RWPE2 (cell line): ENCODE results near the gene PIK3IP1.
"Not testable (repeated sequence)": the region's sequence is repeated elsewhere in the genome, so short reads cannot be mapped to it uniquely, and the experiment has no call there.

Experiments used
- ATAC-seq: fragments of 200-7000 bp; cut with Tn5 transposase; 3 replicates; pipeline ENCODE4 v1.9.1; 2021; ENCODE audit warnings: low read depth
- DNase-seq: peaks from one replicate; pipeline ENCODE4 v3.0.0-alpha.2; 2020; ENCODE audit warnings: low spot score
- H3K27ac ChIP-seq: fragments of 450-650 bp; 2 replicates; pipeline ENCODE4 v1.5.1; 2017; ENCODE audit warnings: mild to moderate bottlenecking; ENCODE audit not compliant: poor library complexity, severe bottlenecking
- H3K27me3 ChIP-seq: fragments of 250-450 bp; sonication (Bioruptor Pico); 2 replicates; pipeline ENCODE4 v1.5.1; 2021; ENCODE audit warnings: mild to moderate bottlenecking, moderate library complexity; ENCODE audit not compliant: insufficient read depth, poor library complexity, severe bottlenecking
- H3K36me3 ChIP-seq: fragments of 250-450 bp; sonication (Bioruptor Pico); 2 replicates; pipeline ENCODE4 v1.5.1; 2020; ENCODE audit warnings: low read depth, mild to moderate bottlenecking, moderate library complexity
- H3K4me1 ChIP-seq: fragments of 250-450 bp; sonication (Bioruptor Pico); 2 replicates; pipeline ENCODE4 v1.5.1; 2021; ENCODE audit warnings: mild to moderate bottlenecking, moderate library complexity; ENCODE audit not compliant: insufficient read depth, poor library complexity, severe bottlenecking
- H3K4me3 ChIP-seq: fragments of 250-450 bp; sonication (Bioruptor Pico); 2 replicates; pipeline ENCODE4 v1.5.1; 2021; ENCODE audit warnings: mild to moderate bottlenecking, moderate library complexity; ENCODE audit not compliant: severe bottlenecking
- H3K9me3 ChIP-seq: fragments of 250-450 bp; sonication (Bioruptor Pico); 2 replicates; pipeline ENCODE4 v1.5.1; 2021; ENCODE audit warnings: mild to moderate bottlenecking, moderate library complexity; ENCODE audit not compliant: severe bottlenecking
- CTCF ChIP-seq: fragments of 450-650 bp; IDR thresholded peaks from one replicate; pipeline ENCODE4 v1.5.1; 2017; ENCODE audit warnings: mild to moderate bottlenecking, moderate library complexity; ENCODE audit not compliant: poor library complexity, severe bottlenecking

Gene PIK3IP1

GRCh38 chr22:31327806-31328543 is 35.7 kb upstream of the PIK3IP1 start:
- Histone ChIP-seq H3K9me3 (no peaks in the 10 kb centered on the region), H3K27ac (peak overlapping the region; percentile 3), H3K4me3 (no peak overlapping the region), H3K4me1 (peaks cover 3% of the 10 kb centered on the region), H3K36me3 (peaks cover 46% of the 10 kb centered on the region), H3K27me3 (no peaks in the 10 kb centered on the region)
- DNase-seq (no peak), ATAC-seq (peak; percentile 65)
- no peak for TF ChIP-seq CTCF

DNA sequence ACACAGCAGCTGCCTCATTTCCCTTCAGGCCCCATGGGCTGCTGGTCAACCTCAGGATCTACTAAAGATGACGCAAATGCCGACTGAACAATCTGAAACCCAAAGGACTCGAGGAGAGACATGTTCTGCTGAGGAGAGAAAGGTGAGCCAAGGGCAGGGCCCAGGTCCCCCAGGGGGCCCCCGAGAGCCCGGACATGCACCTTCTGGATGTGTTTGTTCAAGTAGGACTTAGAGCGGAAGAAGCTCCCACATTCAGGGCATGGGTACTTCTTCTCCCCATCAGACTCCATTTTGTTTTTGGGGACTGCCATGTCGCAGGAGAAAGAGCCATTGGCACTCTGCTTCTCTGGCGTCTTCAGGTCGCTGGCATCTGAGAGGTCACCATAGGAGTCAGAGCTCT is 34.6 kb upstream of the PIK3IP1 start:
- H3K4me1 ChIP-seq, result peaks cover 3% of the 10 kb centered on the region
- H3K36me3 ChIP-seq, result peaks cover 37% of the 10 kb centered on the region
- no peaks in the 10 kb centered on the region for H3K27me3 ChIP-seq
- DNase-seq (no peak), ATAC-seq (no peak)
- no peak overlapping the region for H3K27ac ChIP-seq
- no peaks in the 10 kb centered on the region for H3K9me3 ChIP-seq
- no peak overlapping the region for H3K4me3 ChIP-seq
- TF ChIP-seq CTCF, result no peak

GRCh38 chr22:31323578-31324550 is 31.6 kb upstream of the PIK3IP1 start:
- ATAC-seq, result no peak
- no peak overlapping the region for H3K4me3 ChIP-seq
- no peak for TF ChIP-seq CTCF

GRCh38 chr22:31321421-31321820 is 29.1 kb upstream of the PIK3IP1 start:
- no peak overlapping the region for H3K27ac ChIP-seq
- H3K27me3 ChIP-seq, result no peaks in the 10 kb centered on the region
- ATAC-seq, result no peak
- H3K4me3 ChIP-seq, result no peak overlapping the region
- no peak for DNase-seq
- H3K4me1 ChIP-seq, result no peaks in the 10 kb centered on the region
- no peak for TF ChIP-seq CTCF
- H3K9me3 ChIP-seq, result no peaks in the 10 kb centered on the region
- H3K36me3 ChIP-seq, result peaks cover 8% of the 10 kb centered on the region

More at GRCh38 chr22:31323578-31324550, 31.6 kb upstream of the PIK3IP1 start:
- no peak for DNase-seq
- Histone ChIP-seq H3K9me3 (no peaks in the 10 kb centered on the region), H3K27ac (no peak overlapping the region), H3K27me3 (no peaks in the 10 kb centered on the region), H3K4me1 (no peaks in the 10 kb centered on the region), H3K36me3 (peaks cover 17% of the 10 kb centered on the region)

GRCh38 chr22:31314220-31314619 is 21.9 kb upstream of the PIK3IP1 start:
- not testable (repeated sequence) for H3K36me3 ChIP-seq

More at GRCh38 chr22:31314220-31314619, 21.9 kb upstream of the PIK3IP1 start:
- not testable (repeated sequence) for H3K27me3 ChIP-seq, DNase-seq, H3K4me3 ChIP-seq, H3K9me3 ChIP-seq, H3K4me1 ChIP-seq, ATAC-seq
- H3K27ac ChIP-seq, result peak overlapping the region; percentile 51
